Stimulated activated CD4-positive, alpha-beta T cell treated with anti-CD3 and anti-CD28 coated beads, Interleukin-12 subunit alpha, Interleukin-12 subunit beta, amount 100 ng/mL, for 24 hours (primary cell): Measurements from ENCODE around the gene ERC2.

Experiments
- DNase-seq, 2 experiments: peaks; one replicate each; pipeline ENCODE4 v3.0.0-alpha.2; 2020; ENCODE audit warnings: low read depth in 2 of 2

Gene ERC2

GRCh38 chr3:55795746-55796145, 672.5 kb downstream of the ERC2 start:
- DNase-seq = no peak

- no peak for DNase-seq
Measured at GRCh38 chr3:55795296-55795695, 673.0 kb downstream of the ERC2 start.

GRCh38 chr3:55792742-55793141, 675.5 kb downstream of the ERC2 start:
- DNase-seq = no peak

- no peak for DNase-seq
Measured at GRCh38 chr3:55792009-55792408, 676.3 kb downstream of the ERC2 start.

DNA sequence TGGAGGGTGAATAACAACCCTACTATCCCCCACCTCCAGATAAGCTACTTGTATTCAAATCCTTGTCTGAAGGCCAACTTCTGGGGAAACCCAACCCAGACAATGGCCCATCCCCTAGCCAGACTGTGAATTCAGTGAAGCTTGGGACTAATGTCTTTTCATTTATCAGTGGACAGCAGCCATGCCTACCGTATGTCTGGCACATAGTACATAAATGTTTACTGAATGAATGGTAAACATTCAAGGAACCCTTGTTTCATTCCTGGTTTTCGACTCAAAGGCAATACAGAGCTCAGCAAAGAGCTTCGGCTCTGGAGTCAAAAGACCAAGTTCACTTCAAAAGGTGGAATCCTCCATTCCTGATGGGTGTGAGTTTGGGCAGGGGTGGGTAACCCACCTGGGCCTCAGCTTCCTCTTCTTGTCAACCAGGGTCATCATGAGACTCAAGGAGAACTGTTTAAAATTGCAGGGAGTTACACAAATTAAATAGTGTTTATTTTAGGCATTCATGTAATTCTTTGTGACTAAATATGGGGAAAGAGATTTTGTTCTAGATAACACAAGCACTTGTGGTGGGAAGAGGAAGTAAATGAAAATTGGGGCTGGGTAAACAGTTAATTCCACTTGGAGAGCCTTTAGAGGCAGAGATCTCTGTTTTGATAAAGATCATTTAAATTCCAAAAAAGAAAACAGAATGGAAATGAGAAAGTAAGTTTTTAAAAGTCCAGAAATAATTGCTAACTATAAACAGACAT, 677.5 kb downstream of the ERC2 start:
- DNase-seq = no peak

DNA sequence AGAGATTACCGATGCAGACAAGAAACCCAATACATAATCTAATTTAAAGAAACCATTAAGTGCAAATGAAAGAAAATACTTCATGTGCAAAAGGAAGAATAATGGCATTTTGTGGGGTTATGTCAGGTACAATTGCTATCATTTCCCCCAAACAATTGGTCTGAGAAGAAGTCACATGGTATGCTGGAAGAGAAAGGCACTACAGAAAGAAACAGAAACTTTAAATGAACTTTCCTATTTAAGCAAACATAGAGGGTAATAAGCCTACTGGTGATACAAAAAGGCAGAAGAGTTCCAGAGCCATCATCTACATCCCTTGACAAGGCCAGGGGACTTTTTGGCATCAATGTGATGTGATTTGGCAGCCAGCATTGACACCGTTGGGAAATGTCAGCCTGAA, 678.8 kb downstream of the ERC2 start:
- DNase-seq = no peak

- DNase-seq = no peak
Measured at GRCh38 chr3:55782807-55783206, 685.5 kb downstream of the ERC2 start.

DNA sequence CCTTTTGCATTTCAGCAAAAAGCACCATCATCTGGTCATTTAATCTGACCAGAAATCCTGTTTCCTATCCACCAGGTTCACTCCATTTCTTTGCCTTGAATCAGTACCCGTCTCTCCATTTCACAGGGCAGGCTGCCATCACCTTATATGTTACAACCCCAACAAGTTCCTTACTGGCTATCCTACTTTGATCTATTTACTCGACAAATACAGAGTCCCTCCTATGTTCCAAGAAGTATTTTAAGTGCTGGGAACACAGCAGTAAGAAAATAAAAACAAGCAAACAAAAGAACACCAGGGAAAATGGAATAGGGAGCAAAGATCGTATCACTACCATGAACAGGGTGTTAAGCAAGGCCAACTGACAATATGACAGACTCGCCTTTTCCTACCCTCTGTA, 685.9 kb downstream of the ERC2 start:
- no peak for DNase-seq

DNA sequence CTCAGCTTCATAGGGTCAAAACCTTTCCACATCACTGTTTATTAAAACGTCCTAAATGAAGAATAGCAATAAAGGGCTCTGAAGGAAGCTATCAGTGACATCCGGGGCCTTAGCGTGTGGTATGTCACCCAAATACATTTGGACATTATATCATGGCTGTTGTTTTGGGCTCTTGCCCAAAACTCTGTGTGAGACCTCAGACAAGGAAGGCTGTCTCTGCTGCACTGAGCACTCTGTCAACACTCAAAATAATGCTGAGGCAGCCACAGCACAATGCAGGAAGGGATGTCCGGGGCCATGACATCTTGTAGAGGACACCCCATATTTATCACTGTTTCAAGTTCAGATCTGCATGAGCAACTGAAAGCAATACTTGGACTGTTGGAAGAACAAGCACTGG, 687.4 kb downstream of the ERC2 start:
- no peak for DNase-seq

GRCh38 chr3:55779543-55779942, 688.7 kb downstream of the ERC2 start:
- no peak for DNase-seq

DNA sequence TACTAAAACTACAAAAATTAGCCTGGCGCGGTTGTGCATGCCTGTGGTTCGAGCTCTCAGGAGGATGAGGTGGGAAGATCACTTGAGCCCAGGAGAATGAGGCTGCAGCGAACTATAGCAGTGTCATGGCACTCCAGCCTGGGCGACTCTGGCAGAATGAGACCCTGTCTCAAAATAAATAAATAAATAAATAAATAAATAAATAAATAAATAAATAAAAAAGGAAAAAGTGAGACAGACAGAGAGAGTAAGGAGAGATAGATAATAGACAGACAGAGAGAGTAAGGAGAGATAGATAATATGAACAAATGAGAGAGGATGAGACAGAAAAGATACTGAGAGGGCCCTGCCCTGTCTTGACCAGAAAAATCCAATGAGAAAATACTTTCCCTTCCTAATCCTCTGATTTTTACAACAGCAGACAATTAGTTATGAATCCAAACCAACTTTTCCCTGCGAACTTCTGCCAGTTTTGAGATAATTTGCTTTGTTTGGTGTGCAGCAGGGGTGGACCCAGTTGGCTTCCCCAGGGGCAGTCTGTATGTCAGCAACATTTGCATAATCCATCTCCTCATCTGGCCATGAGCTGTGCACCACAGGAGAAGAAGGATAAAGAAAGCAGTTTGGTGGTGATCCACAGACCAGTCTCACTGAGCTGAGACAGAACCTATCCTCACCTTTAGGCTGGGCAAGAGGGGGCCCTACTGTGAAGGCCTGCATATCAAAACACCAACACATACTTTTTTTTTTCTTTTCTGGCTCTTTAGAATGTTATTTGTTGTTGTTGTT, 692.7 kb downstream of the ERC2 start:
- no peak for DNase-seq

DNA sequence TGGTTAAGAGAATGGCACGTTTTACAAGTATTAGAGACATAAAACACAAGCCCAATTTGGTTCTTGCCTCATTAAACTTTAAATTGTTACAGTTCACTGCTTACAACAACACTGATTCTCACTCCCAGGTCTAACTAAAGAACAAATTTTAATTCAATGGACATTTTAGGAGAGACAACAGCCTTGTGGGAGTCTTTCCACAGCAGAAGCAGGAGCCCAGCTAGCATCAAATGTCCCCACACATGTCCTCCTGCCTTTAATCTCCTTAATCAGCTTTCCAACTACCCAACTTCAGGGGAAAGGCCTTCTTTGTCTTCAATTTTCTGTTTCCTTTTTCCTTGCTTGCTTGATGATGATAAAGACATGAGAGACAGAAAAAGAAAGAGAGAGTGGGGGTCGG, 693.4 kb downstream of the ERC2 start:
- no peak for DNase-seq

DNA sequence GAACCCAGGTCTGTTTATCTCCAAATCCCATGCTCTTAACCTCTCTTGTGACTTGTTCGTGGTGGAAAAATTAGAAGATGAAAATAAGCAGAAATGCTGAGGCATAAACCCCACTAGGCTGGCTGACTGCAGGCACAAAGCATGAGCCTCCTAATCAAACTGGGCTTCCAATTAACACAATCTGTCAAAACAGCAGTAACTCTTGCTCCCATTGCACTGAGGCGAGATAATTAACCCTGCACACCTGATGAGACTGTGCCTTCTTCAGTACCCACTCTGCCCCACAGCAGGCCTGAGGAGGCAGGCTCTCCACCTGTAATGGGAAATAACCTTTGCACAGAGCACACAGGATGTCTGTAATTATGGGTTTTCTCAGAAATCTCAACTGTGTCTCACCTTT, 696.8 kb downstream of the ERC2 start:
- DNase-seq = no peak

GRCh38 chr3:55770077-55770476, 698.2 kb downstream of the ERC2 start:
- no peak for DNase-seq

GRCh38 chr3:55766753-55767152, 701.5 kb downstream of the ERC2 start:
- no peak for DNase-seq

DNA sequence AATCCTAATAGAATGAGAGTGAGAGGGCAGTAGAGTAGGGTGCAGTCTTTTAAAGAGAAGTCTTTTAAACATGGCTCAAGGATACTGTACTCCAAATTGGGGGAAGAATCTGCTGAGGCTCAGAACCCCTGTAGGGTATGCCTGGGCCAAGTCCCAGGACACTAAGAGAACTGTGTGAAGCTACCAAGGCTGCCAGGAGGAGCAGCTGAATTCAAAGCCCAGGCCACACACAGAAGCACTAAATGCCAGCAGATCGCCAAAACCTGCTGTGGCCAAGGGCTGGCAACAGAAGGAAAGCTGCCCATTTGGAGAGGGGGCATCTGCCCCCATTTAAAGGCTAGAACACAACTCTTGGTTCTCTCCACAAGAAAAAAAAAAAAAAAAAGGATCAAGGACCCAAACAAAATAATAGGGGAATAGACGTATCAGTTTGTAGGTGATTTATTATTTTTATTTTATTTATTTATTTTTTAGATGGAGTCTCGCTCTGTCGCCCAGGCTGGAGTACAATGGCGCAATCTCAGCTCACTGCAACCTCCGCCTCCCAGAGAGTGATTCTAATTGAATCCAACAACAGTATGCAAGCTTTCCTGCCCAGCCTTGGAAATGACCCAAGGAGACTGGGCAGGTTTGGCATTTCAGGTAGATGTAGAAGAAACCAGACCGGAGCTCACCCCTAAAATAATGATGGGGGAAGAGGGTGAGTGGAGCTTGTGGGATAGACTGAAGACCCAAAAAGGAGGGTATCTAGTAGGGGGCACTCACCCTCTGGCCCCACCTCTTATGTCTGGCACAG, 702.2 kb downstream of the ERC2 start:
- no peak for DNase-seq

- DNase-seq = no peak
Measured at GRCh38 chr3:55765398-55765797, 702.9 kb downstream of the ERC2 start.

GRCh38 chr3:55756976-55757375, 711.3 kb downstream of the ERC2 start:
- no peak for DNase-seq

DNA sequence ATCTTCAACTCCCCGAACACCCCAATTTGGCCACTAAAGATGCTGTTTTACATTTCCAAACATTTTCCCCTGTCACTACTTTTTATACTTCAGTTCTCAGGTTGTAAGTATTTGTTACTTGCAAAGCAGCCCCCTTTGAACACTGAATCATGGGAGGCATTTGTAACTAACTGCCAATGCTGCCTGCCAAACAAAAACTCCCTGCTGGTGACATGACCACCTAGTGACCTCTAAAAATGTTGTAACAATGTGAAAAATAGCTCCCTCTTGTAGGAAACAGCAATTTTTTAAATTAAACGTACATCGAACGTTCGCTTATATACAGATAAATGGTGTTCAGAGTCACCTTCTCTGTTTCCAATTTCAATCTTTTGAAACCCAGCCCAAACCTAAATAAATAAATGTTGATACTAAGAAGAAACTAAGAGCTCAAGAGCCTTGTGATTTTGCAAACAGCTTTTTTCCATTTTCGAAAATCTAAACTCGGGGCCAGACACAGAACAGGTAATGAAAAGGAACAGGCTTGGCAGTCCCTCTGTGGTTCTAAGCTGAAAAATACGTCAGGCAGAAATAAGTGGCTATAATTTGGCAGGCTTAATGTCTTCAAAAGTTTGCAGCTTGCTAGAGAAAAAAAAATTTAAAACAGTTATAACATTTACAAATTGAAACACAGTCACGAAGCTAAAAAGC, 712.6 kb downstream of the ERC2 start:
- no peak for DNase-seq

- DNase-seq = no peak
Measured at GRCh38 chr3:55752911-55753310, 715.4 kb downstream of the ERC2 start.

DNA sequence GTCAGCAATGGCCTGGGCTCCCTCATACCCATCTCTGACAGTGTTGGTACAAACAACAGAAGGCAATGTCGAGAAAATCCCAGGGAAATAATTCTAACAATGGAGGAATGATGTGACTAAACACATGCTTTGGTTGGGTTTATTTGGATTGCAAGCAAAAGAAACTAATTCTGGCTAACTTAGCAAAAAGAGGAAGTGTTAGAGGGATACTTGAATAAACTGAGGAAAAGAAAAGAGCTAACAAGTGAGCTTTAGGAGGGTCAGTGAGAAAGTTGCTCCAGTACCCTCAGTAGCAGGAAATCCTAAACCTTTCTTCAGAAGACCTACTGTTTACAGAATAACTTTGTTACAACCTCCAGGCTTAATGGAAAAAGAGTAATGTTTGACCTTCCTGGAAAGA, 716.5 kb downstream of the ERC2 start:
- no peak for DNase-seq

GRCh38 chr3:55750525-55750924, 717.7 kb downstream of the ERC2 start:
- no peak for DNase-seq
